Measurements from ENCODE around the gene SLC16A3.
"Not testable (repeated sequence)": the region's sequence is repeated elsewhere in the genome, so short reads cannot be mapped to it uniquely, and the experiment has no call there.

SLC16A3 gene

DNA sequence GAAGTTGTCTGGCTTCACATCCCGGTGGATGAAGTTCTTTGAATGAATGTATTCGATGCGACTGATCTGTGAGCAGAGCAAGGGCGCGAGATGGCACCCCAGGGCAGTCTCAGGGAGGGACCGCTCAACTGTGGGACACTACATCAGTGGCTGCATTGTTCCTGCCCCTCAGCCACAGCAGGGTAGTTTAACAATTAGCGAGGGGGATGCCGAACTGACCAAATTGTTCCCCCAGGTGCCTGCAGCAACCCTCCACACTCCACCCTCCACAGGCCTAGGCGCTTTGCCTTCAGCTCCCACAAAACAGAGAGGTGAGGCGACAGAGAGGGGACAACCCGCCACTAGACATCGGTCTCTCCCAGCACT, 24.3 kb downstream of the SLC16A3 start:
- TF ChIP-seq, protein P1, sequence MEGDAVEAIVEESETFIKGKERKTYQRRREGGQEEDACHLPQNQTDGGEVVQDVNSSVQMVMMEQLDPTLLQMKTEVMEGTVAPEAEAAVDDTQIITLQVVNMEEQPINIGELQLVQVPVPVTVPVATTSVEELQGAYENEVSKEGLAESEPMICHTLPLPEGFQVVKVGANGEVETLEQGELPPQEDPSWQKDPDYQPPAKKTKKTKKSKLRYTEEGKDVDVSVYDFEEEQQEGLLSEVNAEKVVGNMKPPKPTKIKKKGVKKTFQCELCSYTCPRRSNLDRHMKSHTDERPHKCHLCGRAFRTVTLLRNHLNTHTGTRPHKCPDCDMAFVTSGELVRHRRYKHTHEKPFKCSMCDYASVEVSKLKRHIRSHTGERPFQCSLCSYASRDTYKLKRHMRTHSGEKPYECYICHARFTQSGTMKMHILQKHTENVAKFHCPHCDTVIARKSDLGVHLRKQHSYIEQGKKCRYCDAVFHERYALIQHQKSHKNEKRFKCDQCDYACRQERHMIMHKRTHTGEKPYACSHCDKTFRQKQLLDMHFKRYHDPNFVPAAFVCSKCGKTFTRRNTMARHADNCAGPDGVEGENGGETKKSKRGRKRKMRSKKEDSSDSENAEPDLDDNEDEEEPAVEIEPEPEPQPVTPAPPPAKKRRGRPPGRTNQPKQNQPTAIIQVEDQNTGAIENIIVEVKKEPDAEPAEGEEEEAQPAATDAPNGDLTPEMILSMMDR (conservative IDR thresholded peaks at IDR 0.05; ENCODE audit: low read length), result no peak
- no peak for DNase-seq (ENCODE audit: low read depth)
- no peak overlapping the region for H3K4me3 ChIP-seq (ENCODE audit: low read length)

GRCh38 chr17:82254096-82254495, 25.3 kb downstream of the SLC16A3 start:
- DNase-seq (ENCODE audit: low read depth); H3K4me3 ChIP-seq (ENCODE audit: low read length): not testable (repeated sequence)

DNA sequence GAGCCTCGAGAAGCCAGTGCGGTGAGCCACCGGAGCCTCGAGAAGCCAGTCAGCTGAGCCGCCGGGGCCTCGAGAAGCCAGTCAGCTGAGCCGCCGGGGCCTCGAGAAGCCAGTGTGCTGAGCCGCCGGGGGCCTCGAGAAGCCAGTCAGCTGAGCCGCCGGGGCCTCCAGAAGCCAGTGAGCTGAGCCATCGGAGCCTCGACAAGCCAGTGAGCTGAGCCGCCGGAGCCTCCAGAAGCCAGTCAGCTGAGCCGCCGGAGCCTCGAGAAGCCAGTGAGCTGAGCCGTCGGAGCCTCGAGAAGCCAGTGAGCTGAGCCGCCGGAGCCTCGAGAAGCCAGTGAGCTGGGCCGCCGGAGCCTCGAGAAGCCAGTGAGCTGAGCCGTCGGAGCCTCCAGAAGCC, 25.9 kb downstream of the SLC16A3 start:
- H3K4me3 ChIP-seq (ENCODE audit: low read length); DNase-seq (ENCODE audit: low read depth): not testable (repeated sequence)

DNA sequence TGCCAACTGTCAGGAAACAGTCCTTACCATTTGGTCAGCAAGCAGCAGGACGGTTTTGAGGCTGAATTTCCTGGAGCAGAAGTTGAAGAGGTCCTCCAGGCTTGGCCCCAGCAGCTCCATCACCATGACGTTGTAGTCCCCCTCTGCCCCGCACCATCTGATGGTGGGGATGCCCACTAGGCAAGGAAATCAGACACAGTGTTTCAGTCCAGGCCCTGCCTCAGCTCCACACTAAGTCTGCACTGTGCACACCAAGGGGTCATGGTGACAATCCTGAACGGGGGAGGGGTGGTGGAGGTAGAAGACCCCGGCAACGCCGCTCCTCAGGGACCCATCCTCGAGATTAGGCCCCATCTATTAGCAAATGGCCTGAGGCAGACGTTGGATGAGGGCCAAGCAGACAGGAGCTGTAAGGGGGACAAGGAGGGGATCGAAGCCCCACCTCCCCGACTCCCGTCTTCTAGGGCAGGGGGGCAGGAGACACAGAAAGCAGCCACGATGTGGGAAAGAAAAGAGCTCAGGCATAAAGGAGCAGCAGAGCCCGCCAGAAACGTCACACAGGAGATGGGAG, 26.6 kb downstream of the SLC16A3 start:
- DNase-seq (ENCODE audit: low read depth), result no peak
- TF ChIP-seq, protein P1 (conservative IDR thresholded peaks at IDR 0.05; ENCODE audit: low read length), result no peak
- no peak overlapping the region for H3K4me3 ChIP-seq (ENCODE audit: low read length)

- no peak for DNase-seq (ENCODE audit: low read depth)
- H3K4me3 ChIP-seq (ENCODE audit: low read length), result no peak overlapping the region
- TF ChIP-seq, protein P1 (conservative IDR thresholded peaks at IDR 0.05; ENCODE audit: low read length), result no peak
These were observed 27.5 kb downstream of the SLC16A3 start for GRCh38 chr17:82256242-82256885.

GRCh38 chr17:82257473-82257872, 28.6 kb downstream of the SLC16A3 start:
- no peak overlapping the region for H3K4me3 ChIP-seq (ENCODE audit: low read length)
- TF ChIP-seq, protein P1 (conservative IDR thresholded peaks at IDR 0.05; ENCODE audit: low read length), result no peak
- no peak for DNase-seq (ENCODE audit: low read depth)

DNA sequence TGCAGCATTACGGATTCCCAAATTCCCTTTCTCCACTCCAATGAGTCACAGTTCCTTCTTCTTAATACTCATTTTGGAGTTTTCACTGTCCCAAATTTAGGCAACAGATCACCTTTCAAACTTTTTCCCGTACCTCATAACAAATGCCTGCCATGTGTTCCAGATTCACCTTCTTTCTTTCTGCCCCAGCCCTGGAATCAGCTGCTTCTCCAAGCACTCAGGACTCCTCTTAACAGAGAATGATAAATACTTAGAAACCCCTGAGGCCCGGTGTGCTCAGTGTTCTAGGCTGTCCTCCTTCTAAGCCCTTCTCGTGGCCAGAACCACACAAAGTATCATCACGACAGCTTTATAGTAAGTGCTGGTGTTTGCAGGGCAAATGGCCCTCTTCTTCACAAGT, 29.7 kb downstream of the SLC16A3 start:
- TF ChIP-seq, protein P1 (conservative IDR thresholded peaks at IDR 0.05; ENCODE audit: low read length), result no peak
- no peak for DNase-seq (ENCODE audit: low read depth)
- H3K4me3 ChIP-seq (ENCODE audit: low read length), result no peak overlapping the region

GRCh38 chr17:82259972-82260961, 31.4 kb downstream of the SLC16A3 start:
- DNase-seq (ENCODE audit: low read depth); H3K4me3 ChIP-seq (ENCODE audit: low read length): not testable (repeated sequence)

Data from AG10803 (cell line).